ENCODE measurements around the gene MAP2.

GRCh38 chr2:209460151-209460761 is 36.4 kb downstream of the MAP2 start:
- no peak for TF ChIP-seq CTCF (optimal IDR thresholded peaks at IDR 0.05 in 1 of 3, IDR thresholded peaks at IDR 0.05 in 1 of 3, conservative IDR thresholded peaks at IDR 0.05 in 1 of 3; ENCODE audit: extremely low read depth in 1 of 3, insufficient read depth in 2 of 3, low read length in 3 of 3)
- no peak for TF ChIP-seq EZH2 (IDR thresholded peaks at IDR 0.05; ENCODE audit: low read length)
